ENCODE measurements around the gene POT1. TPM values are rescaled to one million over a fixed set of nuclear protein-coding genes. Genes with fewer than 3 reads are reported as not detected.
A peak's percentile ranks its signal among the peaks of the same experiment; 100 is the strongest.
"Not testable (repeated sequence)": the region's sequence is repeated elsewhere in the genome, so short reads cannot be mapped to it uniquely, and the experiment has no call there.

The POT1 gene
- 10 to 100 TPM in 11 of 12 donors, not detected in 1; 17.6 to 30.1 (median 21.2) TPM for polyA plus RNA-seq (ENCODE audit: insufficient read length in 12 of 12)
- long read RNA-seq, donor 1, partial matches to known transcripts, result 7 of 7 reads
- long read RNA-seq, donor 1, other reads (novel, unspliced or antisense), result 0 of 7 reads
- long read RNA-seq, donor 2, result 0 reads
- long read RNA-seq, donor 3, result 0 reads
- long read RNA-seq, donor 4, result 0 reads
- long read RNA-seq, donor 5, result 0 reads
- long read RNA-seq, donor 6, result 0 reads
- long read RNA-seq, donor 7, result 0 reads
- long read RNA-seq, donor 8, partial matches to known transcripts, result 0 of 2 reads
- long read RNA-seq, donor 8, other reads (novel, unspliced or antisense), result 0 of 2 reads
- long read RNA-seq, donor 9, partial matches to known transcripts, result 0 of 1 reads
- long read RNA-seq, donor 9, other reads (novel, unspliced or antisense), result 0 of 1 reads
- long read RNA-seq, donor 10, full-length matches to known transcripts, result 1 of 1 reads
- long read RNA-seq, donor 10, partial matches to known transcripts, result 0 of 1 reads
- long read RNA-seq, donor 10, other reads (novel, unspliced or antisense), result 0 of 1 reads
- long read RNA-seq, donor 11, full-length matches to known transcripts, result 2 of 2 reads
- long read RNA-seq, donor 11, partial matches to known transcripts, result 0 of 2 reads
- long read RNA-seq, donor 11, other reads (novel, unspliced or antisense), result 0 of 2 reads

DNA sequence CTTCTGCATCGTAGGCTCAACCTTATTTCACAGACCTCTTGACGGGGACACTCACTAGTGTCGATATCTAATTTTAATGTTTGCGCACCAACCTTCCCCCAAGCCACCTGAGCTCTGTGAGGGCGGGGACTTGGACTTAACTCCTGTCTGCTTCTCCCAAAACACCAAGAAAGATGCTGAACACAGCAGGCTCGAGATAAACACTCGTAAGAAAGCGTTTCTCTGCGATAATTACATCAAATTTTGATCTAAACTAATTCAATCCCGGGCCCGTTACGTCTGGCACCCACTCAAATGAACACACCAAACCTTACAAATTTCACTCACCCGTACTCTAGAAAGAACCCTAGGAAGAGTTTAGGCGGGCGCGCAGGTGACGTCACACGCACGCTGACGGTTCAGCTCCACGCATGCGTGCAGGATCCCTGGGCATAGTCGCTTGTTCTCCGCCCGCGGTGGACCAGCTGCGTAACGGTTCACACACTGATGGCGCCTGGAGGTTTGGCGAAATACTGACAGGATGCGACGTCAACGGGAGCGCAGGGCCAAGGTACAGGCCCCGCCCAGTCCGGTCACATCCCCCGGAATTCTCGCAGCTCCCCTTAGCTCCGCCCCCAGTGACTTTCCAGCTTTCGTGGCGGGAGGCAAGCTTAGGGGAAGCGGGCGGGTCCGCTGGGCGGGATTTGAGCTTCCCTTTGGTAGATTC lies at the start of gene POT1:
TSS of gene POT1 (minus strand) at position 359 of the 706 bp plus-strand sequence. CDS start 32,652 bp downstream, outside the sequence.
- DNase-seq, result peak; percentile 100

DNA sequence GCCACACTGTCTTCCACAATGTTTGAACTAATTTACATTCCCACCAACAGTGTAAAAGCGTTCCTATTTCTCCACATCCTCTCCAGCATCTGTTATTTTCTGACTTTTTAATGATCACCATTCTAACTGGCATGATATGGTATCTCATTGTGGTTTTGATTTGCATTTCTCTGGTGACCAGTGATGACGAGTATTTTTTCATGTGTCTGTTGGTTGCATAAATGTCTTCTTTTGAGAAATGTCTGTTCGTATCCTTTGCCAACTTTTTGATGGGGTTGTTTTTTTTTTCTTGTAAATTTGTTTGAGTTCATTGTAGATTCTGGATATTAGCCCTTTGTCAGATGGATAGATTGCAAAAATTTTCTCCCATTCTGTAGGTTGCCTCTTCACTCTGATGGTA lies 45.5 kb upstream of the POT1 start:
- not testable (repeated sequence) for DNase-seq

GRCh38 chr7:124965553-124965952 lies 35.9 kb upstream of the POT1 start:
- DNase-seq, result no peak

- DNase-seq, result no peak
Observed at GRCh38 chr7:124959676-124960075, 30.1 kb upstream of the POT1 start.

DNA sequence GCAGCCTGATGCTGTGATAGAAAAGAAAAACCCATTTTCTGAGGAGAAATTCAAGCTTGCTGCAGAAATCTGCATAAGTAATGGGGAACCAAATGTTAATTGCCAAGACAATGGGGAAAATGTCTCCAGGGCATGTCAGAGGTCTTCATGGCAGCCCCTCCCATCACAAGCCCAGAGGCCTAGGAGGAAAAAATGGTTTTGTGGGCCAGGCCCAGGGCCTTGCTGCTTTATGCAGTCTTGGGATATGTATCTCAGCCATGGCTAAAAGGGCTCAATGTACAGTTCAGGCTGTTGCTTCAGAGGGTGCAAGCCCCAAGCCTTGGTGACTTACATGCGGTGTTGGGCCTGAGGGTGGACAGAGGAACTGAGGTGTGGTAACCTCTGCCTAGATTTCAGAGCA lies 28.3 kb upstream of the POT1 start:
- not testable (repeated sequence) for DNase-seq

GRCh38 chr7:124956160-124956559 lies 26.5 kb upstream of the POT1 start:
- DNase-seq, result no peak

- no peak for DNase-seq
Observed at GRCh38 chr7:124954790-124955189, 25.2 kb upstream of the POT1 start.

- DNase-seq, result no peak
Observed at GRCh38 chr7:124945680-124946079, 16.1 kb upstream of the POT1 start.

DNA sequence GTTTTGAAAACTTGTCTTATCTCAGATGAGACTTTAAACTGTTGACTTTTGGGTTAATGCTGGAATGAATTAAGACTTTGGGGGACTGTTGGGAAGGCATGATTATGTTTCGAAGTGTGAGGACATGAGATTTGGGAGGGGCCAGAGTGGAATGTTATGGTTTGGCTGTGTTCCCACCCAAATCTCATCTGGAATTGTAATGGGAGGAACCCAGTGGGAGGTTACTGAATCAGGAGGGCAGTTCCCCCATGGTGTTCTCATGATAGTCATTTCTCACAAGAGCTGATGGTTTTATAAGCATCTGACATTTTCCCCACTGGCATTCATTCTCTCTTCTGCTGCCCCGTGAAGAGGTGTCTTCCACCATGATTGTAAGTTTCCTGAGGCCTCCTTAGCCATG lies 13.8 kb upstream of the POT1 start:
- no peak for DNase-seq

- no peak for DNase-seq
Observed at GRCh38 chr7:124942399-124942798, 12.8 kb upstream of the POT1 start.

GRCh38 chr7:124940306-124940705 lies 10.7 kb upstream of the POT1 start:
- no peak for DNase-seq

DNA sequence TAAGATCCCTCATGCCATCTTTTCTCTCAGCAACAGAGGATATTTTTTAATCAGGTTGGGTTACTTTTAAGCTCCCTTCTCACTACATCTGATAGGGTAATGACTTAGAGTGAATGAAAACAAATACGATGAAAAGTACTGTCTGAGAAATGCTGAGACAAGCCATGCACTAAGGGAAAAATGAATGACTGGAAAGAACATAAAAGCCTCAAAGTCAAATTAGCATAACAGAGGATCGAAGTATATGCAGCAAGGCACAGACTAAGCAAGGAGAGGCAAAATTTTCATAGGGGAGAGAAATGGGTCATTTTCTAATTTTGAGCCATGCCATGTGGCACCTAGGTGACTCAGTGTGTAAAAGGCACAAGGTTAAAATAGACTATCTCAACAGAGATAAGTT lies 8.5 kb upstream of the POT1 start:
- no peak for DNase-seq

GRCh38 chr7:124937076-124937475 lies 7.5 kb upstream of the POT1 start:
- DNase-seq, result no peak

- DNase-seq, result no peak
Observed at GRCh38 chr7:124934841-124935240, 5.2 kb upstream of the POT1 start.

- no peak for DNase-seq
Observed at GRCh38 chr7:124930655-124931597, 1.3 kb upstream of the POT1 start.

DNA sequence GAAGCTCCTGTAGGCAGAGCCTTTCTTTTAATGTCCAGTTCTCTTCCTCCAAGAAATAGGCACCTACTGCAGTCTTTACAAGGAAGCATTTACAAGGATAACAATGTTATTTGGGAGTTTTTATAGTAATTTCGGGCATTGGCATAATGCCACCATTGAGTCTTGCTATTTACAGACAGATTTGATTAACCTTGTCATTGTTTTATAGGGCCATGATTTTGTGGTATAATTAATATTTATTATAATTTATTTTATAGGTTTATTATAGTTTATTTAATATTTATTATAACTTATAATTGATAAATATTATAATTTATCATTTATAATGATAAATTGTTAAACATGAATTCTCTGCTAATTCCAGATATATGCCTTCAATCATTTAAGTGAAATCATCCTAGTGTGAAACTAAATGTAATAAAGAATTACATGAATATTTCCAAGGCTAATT lies 573 bp upstream of the POT1 start:
- no peak for DNase-seq

DNA sequence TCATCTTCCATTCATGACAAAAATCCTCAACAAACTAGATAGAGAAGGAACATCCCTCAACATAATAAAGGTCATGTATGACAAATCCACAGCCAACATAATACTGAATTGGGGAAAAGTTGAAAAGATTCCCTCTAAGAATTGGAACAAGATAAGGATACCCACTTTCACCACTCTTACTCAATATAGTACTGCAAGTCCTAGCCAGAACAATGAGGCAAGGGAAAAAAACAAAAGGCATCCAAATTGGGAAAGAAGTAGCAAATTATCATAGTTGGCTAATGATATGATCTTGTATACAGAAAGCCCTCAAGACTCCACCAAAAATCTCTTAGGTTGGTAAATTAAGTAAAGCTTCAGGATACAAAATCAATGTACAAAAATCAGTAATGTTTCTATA lies 4.7 kb downstream of the POT1 start:
- DNase-seq, result no peak

DNA sequence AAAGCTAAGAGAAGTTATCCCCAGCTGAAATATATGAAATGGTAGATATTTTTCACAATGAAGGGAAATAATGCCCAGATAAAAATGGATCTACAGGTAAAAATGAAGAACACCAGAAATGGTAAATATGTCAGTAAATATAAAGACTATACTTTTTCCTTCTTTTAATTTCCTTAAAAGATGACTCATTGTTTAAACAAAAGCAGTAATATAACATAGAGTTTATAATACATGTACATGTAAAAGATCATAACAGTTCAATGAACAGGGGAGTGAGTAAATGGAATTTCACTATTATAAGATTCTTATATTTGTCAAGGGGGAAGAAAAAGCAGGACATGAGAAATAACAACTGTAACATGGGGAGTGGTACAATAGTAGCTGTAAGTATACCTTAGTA lies 7.4 kb downstream of the POT1 start:
- no peak for DNase-seq

- DNase-seq, result no peak
Observed at GRCh38 chr7:124919841-124920240, 9.8 kb downstream of the POT1 start.

- DNase-seq, result no peak
Observed at GRCh38 chr7:124918662-124919061, 11.0 kb downstream of the POT1 start.

GRCh38 chr7:124915242-124915641 lies 14.4 kb downstream of the POT1 start:
- no peak for DNase-seq
